K562 (cell line): ENCODE results near the gene ALDH8A1. TPM values are rescaled to one million over a fixed set of nuclear protein-coding genes. Genes with fewer than 3 reads are reported as not detected.

Experiments used
- ATAC-seq: fragments of 200-7000 bp; cut with Tn5 transposase; 3 replicates; pipeline ENCODE4 v1.9.1; 2020; ENCODE audit warnings: moderate library complexity
- BruUV-seq: library from RNA; stranded (reverse); fragments of 400-500 nt; replicated peaks from 2 replicates; lab custom pipeline; 2021; lab: Mats Ljungman, UMichigan
- CTCF ChIA-PET: fragments of 300-600 bp; formaldehyde crosslinking; extraction: SDS; loops from one replicate; lab custom pipeline; 2021; ENCODE audit warnings: low intra/inter-chr PET ratio; lab: Yijun Ruan, JAX
- POLR2A ChIA-PET: fragments of 300-600, 350-650 bp; sonication (Branson Sonifier 250); formaldehyde crosslinking; extraction: SDS; loops from one replicate; lab custom pipeline; 2021; ENCODE audit warnings: antibody characterized with exemption, inconsistent platforms; lab: Yijun Ruan, JAX
- DNase-seq, 4 experiments: peaks; one replicate each; pipeline versions ENCODE4 v3.0.0 to v3.0.0-alpha.2; 2011 to 2018; ENCODE audit warnings: low spot score in 3 of 4, mixed read lengths in 3 of 4; ENCODE audit errors: extremely low read depth in 1 of 4
- FAIRE-seq: peaks from 2 replicates; lab custom pipeline; 2011; peaks lifted over from hg19 to GRCh38; lab: Jason Lieb, UNC
- H2AFZ ChIP-seq: 2 replicates; pipeline ENCODE4 v1.6.0; 2011; ENCODE audit warnings: low read depth, low read length, control low read depth, inconsistent platforms
- H3K27ac ChIP-seq: fragments of 200-600 bp; 3 replicates; pipeline ENCODE4 v1.8.0; 2011; ENCODE audit warnings: low read depth, mild to moderate bottlenecking, control low read depth, inconsistent platforms, low read length, moderate library complexity, mixed read lengths; ENCODE audit errors: extremely low read depth
- H3K27me3 ChIP-seq, 2 experiments: fragments of 300-600 bp in 1 of 2; 2 replicates in 1 of 2; 3 replicates in 1 of 2; pipeline versions ENCODE4 v1.6.0 to v1.8.0; 2011; ENCODE audit warnings: inconsistent platforms in 2 of 2, low read length in 2 of 2, mild to moderate bottlenecking in 1 of 2, mixed read lengths in 1 of 2, moderate library complexity in 1 of 2; ENCODE audit not compliant: control insufficient read depth in 2 of 2, insufficient read depth in 2 of 2
- H3K36me3 ChIP-seq: fragments of 300-600 bp; 3 replicates; pipeline ENCODE4 v1.8.0; 2011; ENCODE audit warnings: mild to moderate bottlenecking, low read length, inconsistent platforms; ENCODE audit not compliant: control insufficient read depth, insufficient read depth
- H3K4me1 ChIP-seq, 2 experiments: fragments of 200-600 bp in 1 of 2; replicated peaks in 1 of 2; 2 replicates in 1 of 2; 3 replicates in 1 of 2; pipeline versions ENCODE4 v1.5.1 to v1.8.0; 2011; ENCODE audit warnings: inconsistent platforms in 2 of 2, low read length in 2 of 2, mild to moderate bottlenecking in 1 of 2, mixed read lengths in 1 of 2, moderate library complexity in 1 of 2; ENCODE audit not compliant: control insufficient read depth in 2 of 2, insufficient read depth in 2 of 2
- H3K4me2 ChIP-seq: 2 replicates; pipeline ENCODE4 v1.6.1; 2011; ENCODE audit warnings: low read length, control low read depth, inconsistent platforms, mixed read lengths; ENCODE audit not compliant: insufficient read depth
- H3K4me3 ChIP-seq: fragments of 200-600 bp; sonication (generic), shearing (Covaris generic); 2 replicates; pipeline ENCODE4 v1.5.1; 2016; ENCODE audit warnings: control low read depth, inconsistent platforms
- H3K79me2 ChIP-seq: fragments of 200-600 bp; 3 replicates; pipeline ENCODE4 v1.8.0; 2011; ENCODE audit warnings: low read length, inconsistent platforms; ENCODE audit not compliant: control insufficient read depth, insufficient read depth
- H3K9ac ChIP-seq, 2 experiments: 2 replicates each; pipeline versions ENCODE4 v1.6.0 to v1.6.1; 2011; ENCODE audit warnings: low read depth in 2 of 2, low read length in 2 of 2, control low read depth in 1 of 2, inconsistent platforms in 1 of 2, mild to moderate bottlenecking in 1 of 2, mixed read lengths in 1 of 2; ENCODE audit not compliant: insufficient read depth in 1 of 2
- H3K9me1 ChIP-seq: one replicate; pipeline ENCODE4 v1.6.0; 2011; ENCODE audit warnings: inconsistent platforms, mild to moderate bottlenecking, low read length, moderate library complexity; ENCODE audit not compliant: control insufficient read depth, insufficient read depth
- H3K9me3 ChIP-seq: replicated peaks from 2 replicates; pipeline ENCODE4 v1.5.1; 2011; ENCODE audit warnings: low read depth, low read length, inconsistent platforms; ENCODE audit not compliant: control insufficient read depth, insufficient read depth
- H4K20me1 ChIP-seq: replicated peaks from 2 replicates; pipeline ENCODE4 v1.6.1; 2011; ENCODE audit warnings: low read length, inconsistent platforms, mixed read lengths; ENCODE audit not compliant: control insufficient read depth, insufficient read depth
- ARHGAP35 ChIP-seq: fragments of 450-650 bp; IDR thresholded peaks from 2 replicates; pipeline ENCODE4 v1.6.1; 2018; ENCODE audit not compliant: partially characterized antibody
- BHLHE40 ChIP-seq: IDR thresholded peaks from 2 replicates; pipeline ENCODE4 v1.6.1; 2011; ENCODE audit warnings: low read length, improper control_type of control experiment
- ELF1 ChIP-seq: fragments of 200-800 bp; sonication (Bioruptor generic); IDR thresholded peaks from 2 replicates; pipeline ENCODE4 v1.6.1; 2016; ENCODE audit warnings: missing genetic modification characterization, missing compliant biosample characterization
- EP300 ChIP-seq: IDR thresholded peaks from 2 replicates; pipeline ENCODE4 v1.6.1; 2012; ENCODE audit warnings: low read length, improper control_type of control experiment
- HNRNPL ChIP-seq: fragments of 200-400 bp; formaldehyde crosslinking; IDR thresholded peaks from 2 replicates; pipeline ENCODE4 v1.6.1; 2017; ENCODE audit warnings: low read depth, mild to moderate bottlenecking, low read length
- KDM2B ChIP-seq: fragments of 250-450 bp; sonication (Bioruptor Pico); IDR thresholded peaks from 2 replicates; pipeline ENCODE4 v1.8.0; 2021; ENCODE audit warnings: mild to moderate bottlenecking, moderate library complexity
- PRDM10 ChIP-seq: fragments of 450-650 bp; IDR thresholded peaks from 2 replicates; pipeline ENCODE4 v1.6.1; 2018; ENCODE audit not compliant: partially characterized antibody
- UBTF ChIP-seq, 2 experiments: IDR thresholded peaks; 2 replicates each; pipeline ENCODE4 v1.6.1; 2012; ENCODE audit warnings: improper control_type of control experiment in 2 of 2, low read depth in 2 of 2, low read length in 2 of 2, borderline replicate concordance in 1 of 2
- ZNF436 ChIP-seq: fragments of 250-450, 450-650 bp; sonication (Bioruptor Pico); formaldehyde crosslinking; IDR thresholded peaks from 2 replicates; pipeline ENCODE4 v1.7.0; 2020; ENCODE audit warnings: mild to moderate bottlenecking
- WGBS: fragments of 100-300 bp; shearing (Covaris generic); methylation state at CpG from one replicate; pipeline ENCODE4 v1.1.6; 2016; ENCODE audit warnings: low coverage, mixed read lengths; ENCODE audit not compliant: insufficient coverage; ENCODE audit errors: missing lambda C conversion rate; 5-methylcytosine and 5-hydroxymethylcytosine counted together
- in situ Hi-C: fragments of 300-500 bp; cut with MboI; formaldehyde crosslinking; loops from 4 replicates; pipeline ENCODE4 v1.15.0; 2018; ENCODE audit warnings: inconsistent platforms, mixed read lengths
- intact Hi-C: fragments of 100-400 bp; cut with micrococcal nuclease; formaldehyde crosslinking; loops from 2 replicates; pipeline ENCODE4 v1.14.2; 2022
- polyA plus RNA-seq, 8 experiments: library from polyadenylated mRNA; depleted of rRNA in 4 of 8; stranded (reverse) in 5 of 8; unstranded in 3 of 8; fragments of >200 nt; fragmentation: Nextera tagmentation in 2 of 8; fragmentation: Illumina TruSeq in 1 of 8; extraction: Ambion mirVana in 2 of 8; extraction: Trizol in 1 of 8; gene quantifications; 2 replicates each; pipeline versions ENCODE4 v1.2.1 to v1.2.3, GENCODE V29; 2011 to 2014; ENCODE audit warnings: inconsistent platforms in 1 of 8, missing spikeins in 1 of 8
- total RNA-seq, 7 experiments: library from RNA; depleted of rRNA in 6 of 7; stranded (reverse); fragments of >200 nt in 6 of 7; fragmentation: Illumina TruSeq in 2 of 7; extraction: Trizol in 2 of 7; gene quantifications; 2 replicates each; pipeline versions ENCODE4 v1.2.1 to v1.2.3, GENCODE V29; 2011 to 2021; ENCODE audit warnings: low replicate concordance in 1 of 7

The ALDH8A1 gene
- total and polyA plus RNA-seq, 9 of the 15 experiments (the other 6 are each of a cell fraction or from before 2014, with no cell fraction given) = 0.03 to 0.18 (median 0.04) TPM; not detected in 2

- no peak for TF ChIP-seq UBTF (IDR thresholded peaks at IDR 0.05; ENCODE audit: borderline replicate concordance in 1 of 2, low read depth in 2 of 2, low read length in 2 of 2)
- no peak for TF ChIP-seq EP300
- no peak for TF ChIP-seq BHLHE40
- TF ChIP-seq HNRNPL = no peak
- TF ChIP-seq KDM2B (CRISPR knock-in tag) = no peak
- no peak for TF ChIP-seq ZNF436 (CRISPR knock-in tag)
- no peak for TF ChIP-seq ELF1 (tag)
Observed at GRCh38 chr6:134949927-134950326, at the start of gene ALDH8A1 (continued).

GRCh38 chr6:134999107-134999506, 49.2 kb upstream of the ALDH8A1 start:
- intact Hi-C loops = no loop called here
- H2AFZ ChIP-seq = no peak overlapping the region
- H3K9me3 ChIP-seq = no peaks in the 10 kb centered on the region
- no peaks in the 10 kb centered on the region for H3K4me1 ChIP-seq
- no peak overlapping the region for H3K9ac ChIP-seq
- no peaks in the 10 kb centered on the region for H4K20me1 ChIP-seq
- H3K36me3 ChIP-seq = peaks cover 73% of the 10 kb centered on the region
- POLR2A ChIA-PET = interaction anchor here (0.9 kb wide), 1 partner anchor 10 kb away, joined by 3 read pairs; no protein-coding TSS in a partner anchor
- ATAC-seq (no peak), FAIRE-seq (no peak)
- CTCF ChIA-PET = interaction anchor here (0.7 kb wide), 1 partner anchor 441 kb away, joined by 3 read pairs; no protein-coding TSS in a partner anchor
- BruUV-seq = no TSS peak
- TF ChIP-seq ARHGAP35 = no peak
- peak; percentile 28 for TF ChIP-seq PRDM10
- TF ChIP-seq, all 486 proteins: peak for 1
- 83% methylated on average over 1 of the region's 1 CpG for WGBS
- no peaks in the 10 kb centered on the region for H3K27me3 ChIP-seq
- DNase-seq = no peak
- H3K27ac ChIP-seq = no peak overlapping the region
- in situ Hi-C loops = no loop called here
- no peak overlapping the region for H3K4me2 ChIP-seq
- no peaks in the 10 kb centered on the region for H3K9me1 ChIP-seq
- H3K4me3 ChIP-seq = no peak overlapping the region
- H3K79me2 ChIP-seq = 0 out of 3 replicates have a peak, but pooled peaks cover 5% of the 10 kb centered on the region
